K562 (cell line): ENCODE results near the gene DVL3. TPM values are rescaled to one million over a fixed set of nuclear protein-coding genes. Genes with fewer than 3 reads are reported as not detected.
A peak's percentile ranks its signal among the peaks of the same experiment; 100 is the strongest.

ENCODE experiments used
- ATAC-seq: fragments of 200-7000 bp; cut with Tn5 transposase; 3 replicates; pipeline ENCODE4 v1.9.1; 2020; ENCODE audit warnings: moderate library complexity
- BruUV-seq: library from RNA; stranded (reverse); fragments of 400-500 nt; replicated peaks from 2 replicates; lab custom pipeline; 2021; lab: Mats Ljungman, UMichigan
- CTCF ChIA-PET: fragments of 300-600 bp; formaldehyde crosslinking; extraction: SDS; loops from one replicate; lab custom pipeline; 2021; ENCODE audit warnings: low intra/inter-chr PET ratio; lab: Yijun Ruan, JAX
- POLR2A ChIA-PET: fragments of 300-600, 350-650 bp; sonication (Branson Sonifier 250); formaldehyde crosslinking; extraction: SDS; loops from one replicate; lab custom pipeline; 2021; ENCODE audit warnings: antibody characterized with exemption, inconsistent platforms; lab: Yijun Ruan, JAX
- DNase-seq, 4 experiments: peaks; one replicate each; pipeline versions ENCODE4 v3.0.0 to v3.0.0-alpha.2; 2011 to 2018; ENCODE audit warnings: low spot score in 3 of 4, mixed read lengths in 3 of 4; ENCODE audit errors: extremely low read depth in 1 of 4
- FAIRE-seq: peaks from 2 replicates; lab custom pipeline; 2011; peaks lifted over from hg19 to GRCh38; lab: Jason Lieb, UNC
- H2AFZ ChIP-seq: 2 replicates; pipeline ENCODE4 v1.6.0; 2011; ENCODE audit warnings: low read depth, low read length, control low read depth, inconsistent platforms
- H3K27ac ChIP-seq: fragments of 200-600 bp; 3 replicates; pipeline ENCODE4 v1.8.0; 2011; ENCODE audit warnings: low read depth, mild to moderate bottlenecking, control low read depth, inconsistent platforms, low read length, moderate library complexity, mixed read lengths; ENCODE audit errors: extremely low read depth
- H3K27me3 ChIP-seq, 2 experiments: fragments of 300-600 bp in 1 of 2; 2 replicates in 1 of 2; 3 replicates in 1 of 2; pipeline versions ENCODE4 v1.6.0 to v1.8.0; 2011; ENCODE audit warnings: inconsistent platforms in 2 of 2, low read length in 2 of 2, mild to moderate bottlenecking in 1 of 2, mixed read lengths in 1 of 2, moderate library complexity in 1 of 2; ENCODE audit not compliant: control insufficient read depth in 2 of 2, insufficient read depth in 2 of 2
- H3K36me3 ChIP-seq: fragments of 300-600 bp; 3 replicates; pipeline ENCODE4 v1.8.0; 2011; ENCODE audit warnings: mild to moderate bottlenecking, low read length, inconsistent platforms; ENCODE audit not compliant: control insufficient read depth, insufficient read depth
- H3K4me1 ChIP-seq, 2 experiments: fragments of 200-600 bp in 1 of 2; replicated peaks in 1 of 2; 2 replicates in 1 of 2; 3 replicates in 1 of 2; pipeline versions ENCODE4 v1.5.1 to v1.8.0; 2011; ENCODE audit warnings: inconsistent platforms in 2 of 2, low read length in 2 of 2, mild to moderate bottlenecking in 1 of 2, mixed read lengths in 1 of 2, moderate library complexity in 1 of 2; ENCODE audit not compliant: control insufficient read depth in 2 of 2, insufficient read depth in 2 of 2
- H3K4me2 ChIP-seq: 2 replicates; pipeline ENCODE4 v1.6.1; 2011; ENCODE audit warnings: low read length, control low read depth, inconsistent platforms, mixed read lengths; ENCODE audit not compliant: insufficient read depth
- H3K4me3 ChIP-seq: fragments of 200-600 bp; sonication (generic), shearing (Covaris generic); 2 replicates; pipeline ENCODE4 v1.5.1; 2016; ENCODE audit warnings: control low read depth, inconsistent platforms
- H3K79me2 ChIP-seq: fragments of 200-600 bp; 3 replicates; pipeline ENCODE4 v1.8.0; 2011; ENCODE audit warnings: low read length, inconsistent platforms; ENCODE audit not compliant: control insufficient read depth, insufficient read depth
- H3K9ac ChIP-seq, 2 experiments: 2 replicates each; pipeline versions ENCODE4 v1.6.0 to v1.6.1; 2011; ENCODE audit warnings: low read depth in 2 of 2, low read length in 2 of 2, control low read depth in 1 of 2, inconsistent platforms in 1 of 2, mild to moderate bottlenecking in 1 of 2, mixed read lengths in 1 of 2; ENCODE audit not compliant: insufficient read depth in 1 of 2
- H3K9me1 ChIP-seq: one replicate; pipeline ENCODE4 v1.6.0; 2011; ENCODE audit warnings: inconsistent platforms, mild to moderate bottlenecking, low read length, moderate library complexity; ENCODE audit not compliant: control insufficient read depth, insufficient read depth
- H3K9me3 ChIP-seq: replicated peaks from 2 replicates; pipeline ENCODE4 v1.5.1; 2011; ENCODE audit warnings: low read depth, low read length, inconsistent platforms; ENCODE audit not compliant: control insufficient read depth, insufficient read depth
- H4K20me1 ChIP-seq: replicated peaks from 2 replicates; pipeline ENCODE4 v1.6.1; 2011; ENCODE audit warnings: low read length, inconsistent platforms, mixed read lengths; ENCODE audit not compliant: control insufficient read depth, insufficient read depth
- BHLHE40 ChIP-seq: IDR thresholded peaks from 2 replicates; pipeline ENCODE4 v1.6.1; 2011; ENCODE audit warnings: low read length, improper control_type of control experiment
- CBFA2T3 ChIP-seq: fragments of 450-650 bp; IDR thresholded peaks from 2 replicates; pipeline ENCODE4 v1.6.1; 2017
- CBFB ChIP-seq: sonication (generic); formaldehyde crosslinking; IDR thresholded peaks from 2 replicates; pipeline ENCODE4 v1.4.0; 2020; ENCODE audit warnings: mild to moderate bottlenecking, missing genetic modification reagents
- CBX2 ChIP-seq: fragments of 200-600 bp; sonication (generic); IDR thresholded peaks from one replicate; pipeline ENCODE4 v1.6.1; 2012; ENCODE audit warnings: mild to moderate bottlenecking, low read length, inconsistent platforms; ENCODE audit not compliant: insufficient read depth, poor library complexity, severe bottlenecking
- CEBPB ChIP-seq: fragments of 450-650 bp; IDR thresholded peaks from 2 replicates; pipeline ENCODE4 v1.6.1; 2016; ENCODE audit warnings: missing genetic modification characterization, missing compliant biosample characterization
- ELF1 ChIP-seq: fragments of 200-800 bp; sonication (Bioruptor generic); IDR thresholded peaks from 2 replicates; pipeline ENCODE4 v1.6.1; 2016; ENCODE audit warnings: missing genetic modification characterization, missing compliant biosample characterization
- FOXA3 ChIP-seq, 2 experiments: fragments of 450-650 bp in 1 of 2; sonication (generic) in 1 of 2; formaldehyde crosslinking; IDR thresholded peaks in 1 of 2; conservative IDR thresholded peaks in 1 of 2; 2 replicates each; pipeline versions ENCODE4 v1.4.0 to v1.8.0; 2020 to 2022; ENCODE audit warnings: mild to moderate bottlenecking in 2 of 2, missing genetic modification reagents in 1 of 2
- JUNB ChIP-seq: fragments of 450-650 bp; formaldehyde crosslinking; conservative IDR thresholded peaks from 2 replicates; pipeline ENCODE4 v1.4.0; 2020; ENCODE audit warnings: mild to moderate bottlenecking
- KAT8 ChIP-seq: fragments of 450-650 bp; IDR thresholded peaks from 2 replicates; pipeline ENCODE4 v1.6.1; 2016; ENCODE audit warnings: low read depth, mild to moderate bottlenecking
- MAZ ChIP-seq, 2 experiments: fragments of 450-650 bp in 1 of 2; sonication (generic) in 1 of 2; formaldehyde crosslinking; IDR thresholded peaks in 1 of 2; conservative IDR thresholded peaks in 1 of 2; 2 replicates each; pipeline versions ENCODE4 v1.4.0 to v1.5.0; 2020; ENCODE audit warnings: mild to moderate bottlenecking in 1 of 2, missing genetic modification reagents in 1 of 2
- MECOM ChIP-seq: fragments of 250-450 bp; sonication (Bioruptor Pico); IDR thresholded peaks from 2 replicates; pipeline ENCODE4 v1.8.0; 2022; ENCODE audit warnings: inconsistent platforms
- RCOR1 ChIP-seq, 2 experiments: IDR thresholded peaks; 2 replicates each; pipeline ENCODE4 v1.6.1; 2012; ENCODE audit warnings: low read depth in 2 of 2, low read length in 2 of 2, borderline replicate concordance in 1 of 2, improper control_type of control experiment in 1 of 2
- ZBTB5 ChIP-seq: fragments of 450-650 bp; IDR thresholded peaks from 2 replicates; pipeline ENCODE4 v1.6.1; 2017; ENCODE audit warnings: antibody characterized with exemption
- ZBTB7A ChIP-seq: IDR thresholded peaks from 2 replicates; pipeline ENCODE4 v1.6.1; 2011; ENCODE audit warnings: low read depth, mild to moderate bottlenecking, low read length, moderate library complexity, borderline replicate concordance; ENCODE audit not compliant: control insufficient read depth
- ZNF217 ChIP-seq: sonication (generic); formaldehyde crosslinking; IDR thresholded peaks from 2 replicates; pipeline ENCODE4 v1.8.0; 2022; ENCODE audit warnings: mild to moderate bottlenecking, missing genetic modification reagents
- ZNF431 ChIP-seq: sonication (generic); formaldehyde crosslinking; IDR thresholded peaks from 2 replicates; pipeline ENCODE4 v1.8.0; 2022; ENCODE audit warnings: mild to moderate bottlenecking, missing genetic modification reagents
- ZNF699 ChIP-seq: fragments of 250-450 bp; sonication (Bioruptor Pico); IDR thresholded peaks from 2 replicates; pipeline ENCODE4 v1.8.0; 2021; ENCODE audit warnings: mild to moderate bottlenecking, moderate library complexity; ENCODE audit not compliant: insufficient replicate concordance
- ZNF740 ChIP-seq, 3 experiments: fragments of 200-800 bp in 1 of 3; sonication (Bioruptor generic) in 1 of 3; sonication (generic) in 1 of 3; formaldehyde crosslinking in 1 of 3; IDR thresholded peaks; 2 replicates each; pipeline versions ENCODE4 v1.6.1 to v1.8.0; 2016 to 2022; ENCODE audit warnings: mild to moderate bottlenecking in 2 of 3, missing compliant biosample characterization in 2 of 3, missing genetic modification characterization in 2 of 3, missing genetic modification reagents in 1 of 3
- in situ Hi-C: fragments of 300-500 bp; cut with MboI; formaldehyde crosslinking; loops from 4 replicates; pipeline ENCODE4 v1.15.0; 2018; ENCODE audit warnings: inconsistent platforms, mixed read lengths
- intact Hi-C: fragments of 100-400 bp; cut with micrococcal nuclease; formaldehyde crosslinking; loops from 2 replicates; pipeline ENCODE4 v1.14.2; 2022
- polyA plus RNA-seq, 8 experiments: library from polyadenylated mRNA; depleted of rRNA in 4 of 8; stranded (reverse) in 5 of 8; unstranded in 3 of 8; fragments of >200 nt; fragmentation: Nextera tagmentation in 2 of 8; fragmentation: Illumina TruSeq in 1 of 8; extraction: Ambion mirVana in 2 of 8; extraction: Trizol in 1 of 8; gene quantifications; 2 replicates each; pipeline versions ENCODE4 v1.2.1 to v1.2.3, GENCODE V29; 2011 to 2014; ENCODE audit warnings: inconsistent platforms in 1 of 8, missing spikeins in 1 of 8
- total RNA-seq, 7 experiments: library from RNA; depleted of rRNA in 6 of 7; stranded (reverse); fragments of >200 nt in 6 of 7; fragmentation: Illumina TruSeq in 2 of 7; extraction: Trizol in 2 of 7; gene quantifications; 2 replicates each; pipeline versions ENCODE4 v1.2.1 to v1.2.3, GENCODE V29; 2011 to 2021; ENCODE audit warnings: low replicate concordance in 1 of 7

Gene DVL3
- total and polyA plus RNA-seq, 9 of the 15 experiments (the other 6 are each of a cell fraction or from before 2014, with no cell fraction given): 3.1 to 57.9 (median 20.1) TPM

GRCh38 chr3:184156522-184156955 is 1.4 kb downstream of the DVL3 start (continued):
- peak; percentile 32; the same call in 1 of the 2 replicates for TF ChIP-seq ZBTB7A

- Histone ChIP-seq H4K20me1 (no peaks in the 10 kb centered on the region; the same call in 1 of the 2 replicates), H3K27ac (peak overlapping the region; percentile 88), H3K4me3 (peak overlapping the region; percentile 71), H3K36me3 (peaks cover 9% of the 10 kb centered on the region; the same call in 1 of the 3 replicates), H2AFZ (no peak overlapping the region), H3K4me2 (peak overlapping the region; percentile 95), H3K9me3 (no peaks in the 10 kb centered on the region), H3K9me1 (no peaks in the 10 kb centered on the region), H3K79me2 (peaks cover 54% of the 10 kb centered on the region), H3K4me1 (peaks cover 29 to 30% of the 10 kb centered on the region in 2 experiments; a peak in 4 of 5 replicates)
- POLR2A ChIA-PET: interaction anchor here (0.7 to 4.2 kb wide), 6 partner anchors 11 to 35 kb away, joined by 3 to 27 read pairs (median 4); no protein-coding TSS in a partner anchor
- in situ Hi-C loops (no loop called here), intact Hi-C loops (no loop called here)
- FAIRE-seq (peak; percentile 74), ATAC-seq (peak; percentile 32), DNase-seq (peak; percentile 44 to 70 (median 52))
- TF ChIP-seq BHLHE40 (no peak), CEBPB (tag) (no peak), CBX2 (no peak), ZBTB5 (no peak), CBFB (CRISPR knock-in tag) (no peak), CBFA2T3 (0 out of 2 replicates have a peak, but pooled peaks have one; percentile 10), MAZ (CRISPR knock-in tag; conservative IDR thresholded peaks at IDR 0.05 in 1 of 2, IDR thresholded peaks at IDR 0.05 in 1 of 2) (0 out of 4 replicates have a peak, but pooled peaks of 1 of the 2 experiments have one; percentile 15), ZNF699 (CRISPR knock-in tag) (no peak), FOXA3 (CRISPR knock-in tag; conservative IDR thresholded peaks at IDR 0.05 in 1 of 2, IDR thresholded peaks at IDR 0.05 in 1 of 2) (no peak), RCOR1 (IDR thresholded peaks at IDR 0.05; ENCODE audit: borderline replicate concordance in 1 of 2, low read depth in 2 of 2, low read length in 2 of 2) (0 out of 4 replicates have a peak, but pooled peaks of 1 of the 2 experiments have one; percentile 30), KAT8 (no peak), ZNF431 (CRISPR knock-in tag) (no peak), MECOM (0 out of 2 replicates have a peak, but pooled peaks have one; percentile 26), ZNF740 (CRISPR knock-in tag; IDR thresholded peaks at IDR 0.05) (no peak), ZNF740 (tag; IDR thresholded peaks at IDR 0.05) (no peak), ZNF217 (no peak), ELF1 (no peak), JUNB (CRISPR knock-in tag) (no peak)
- TF ChIP-seq, all 486 proteins: peak for 4
- BruUV-seq: TSS peak; percentile 48
- no peaks in the 10 kb centered on the region for H3K27me3 ChIP-seq
- peak overlapping the region; percentile 78 to 98; a peak in 3 of 4 replicates for H3K9ac ChIP-seq
- CTCF ChIA-PET: no interaction called here
Observed at GRCh38 chr3:184157206-184157605, 2.0 kb downstream of the DVL3 start.
